Testis (tissue), 3 donors: ENCODE results near the gene AASDHPPT. TPM values are rescaled to one million over a fixed set of nuclear protein-coding genes. Genes with fewer than 3 reads are reported as not detected.

Experiments
- DNase-seq: peaks from one replicate; pipeline ENCODE4 v3.0.0-alpha.2; 2019
- H3K27ac ChIP-seq, 2 donors: fragments of 200-600 bp; sonication (generic); one replicate each; pipeline ENCODE4 v1.5.1; 2019
- H3K27me3 ChIP-seq: fragments of 200-600 bp; sonication (generic); one replicate; pipeline ENCODE4 v1.5.1; 2019
- H3K36me3 ChIP-seq: fragments of 200-600 bp; sonication (generic); one replicate; pipeline ENCODE4 v1.5.1; 2017; ENCODE audit warnings: low read depth; ENCODE audit errors: missing control alignments
- H3K4me1 ChIP-seq: fragments of 200-600 bp; sonication (generic); one replicate; pipeline ENCODE4 v1.5.1; 2019
- H3K4me3 ChIP-seq, 2 donors: fragments of 200-600 bp; sonication (generic); one replicate each; pipeline ENCODE4 v1.5.1; 2017 to 2019
- H3K9me3 ChIP-seq: fragments of 200-600 bp; sonication (generic); one replicate; pipeline ENCODE4 v1.5.1; 2017
- CTCF ChIP-seq, 3 experiments: fragments of 450-650 bp in 2 of 3; fragments of 200-600 bp in 1 of 3; sonication (generic) in 1 of 3; IDR thresholded peaks; one replicate each; pipeline ENCODE4 v1.5.1; 2016 to 2019; ENCODE audit warnings: antibody characterized with exemption in 3 of 3, mild to moderate bottlenecking in 2 of 3, moderate library complexity in 1 of 3
- POLR2A ChIP-seq: fragments of 450-650 bp; IDR thresholded peaks from one replicate; pipeline ENCODE4 v1.6.1; 2017; ENCODE audit warnings: antibody characterized with exemption, mild to moderate bottlenecking, moderate library complexity
- WGBS, 2 donors: methylation state at CpG; one replicate each; pipeline ENCODE4 v1.1.5; 2018; 5-methylcytosine and 5-hydroxymethylcytosine counted together
- intact Hi-C: fragments of 100-400 bp; cut with DNase I; formaldehyde crosslinking; loops from one replicate; pipeline ENCODE4 v1.15.1; 2023; ENCODE audit warnings: low total_unique reads
- polyA plus RNA-seq: library from polyadenylated mRNA; stranded (reverse); fragments of 350-450 nt; fragmentation: Illumina TruSeq; extraction: RNeasy Lipid Tissue Mini Kit (QIAGEN cat#74804); gene quantifications from one replicate; pipeline ENCODE4 v1.2.3, GENCODE V29; 2014; ENCODE audit warnings: low read depth, low replicate concordance; ENCODE audit not compliant: insufficient read depth
- total RNA-seq, 2 donors: library from RNA; depleted of rRNA; stranded (reverse); fragments of >200 nt; gene quantifications; one replicate each; pipeline ENCODE4 v1.2.3, GENCODE V29; 2016

The AASDHPPT gene
- total and polyA plus RNA-seq, 3 donors from 2014 or later, result 52.2 to 72.3 (median 56.7) TPM

- H3K27me3 ChIP-seq, result no peaks in the 10 kb centered on the region
- DNase-seq, result no peak
- H3K27ac ChIP-seq, result no peak overlapping the region
- no peaks in the 10 kb centered on the region for H3K9me3 ChIP-seq
- WGBS, 2 donors, result 65 to 74% methylated on average over 3 of the region's 3 CpGs
- intact Hi-C loops, result no loop called here
- TF ChIP-seq POLR2A (no peak), CTCF (IDR thresholded peaks at IDR 0.05) (no peak)
- no peaks in the 10 kb centered on the region for H3K4me1 ChIP-seq
- no peak overlapping the region for H3K4me3 ChIP-seq
- no peaks in the 10 kb centered on the region for H3K36me3 ChIP-seq
These were observed 23.9 kb downstream of the AASDHPPT start for GRCh38 chr11:106101370-106101769.

GRCh38 chr11:106101819-106102218, 24.4 kb downstream of the AASDHPPT start:
- no peaks in the 10 kb centered on the region for H3K27me3 ChIP-seq
- H3K9me3 ChIP-seq, result no peaks in the 10 kb centered on the region
- TF ChIP-seq CTCF (IDR thresholded peaks at IDR 0.05), result no peak
- no peak for TF ChIP-seq POLR2A
- H3K4me1 ChIP-seq, result no peaks in the 10 kb centered on the region
- H3K4me3 ChIP-seq, result no peak overlapping the region
- H3K36me3 ChIP-seq, result no peaks in the 10 kb centered on the region
- no peak for DNase-seq
- 77 to 82% methylated on average over 1 of the region's 1 CpG for WGBS, 2 donors
- H3K27ac ChIP-seq, result no peak overlapping the region
- intact Hi-C loops, result no loop called here

GRCh38 chr11:106105986-106106385, 28.5 kb downstream of the AASDHPPT start:
- H3K27ac ChIP-seq, result no peak overlapping the region
- H3K9me3 ChIP-seq, result no peaks in the 10 kb centered on the region
- H3K36me3 ChIP-seq, result no peaks in the 10 kb centered on the region
- no peak for TF ChIP-seq CTCF (IDR thresholded peaks at IDR 0.05)
- TF ChIP-seq POLR2A, result no peak
- intact Hi-C loops, result no loop called here
- no peak for DNase-seq
- no peaks in the 10 kb centered on the region for H3K4me1 ChIP-seq
- no peak overlapping the region for H3K4me3 ChIP-seq
- 89 to 90% methylated on average over 6 of the region's 6 CpGs for WGBS, 2 donors
- H3K27me3 ChIP-seq, result no peaks in the 10 kb centered on the region

GRCh38 chr11:106121570-106122320, 44.3 kb downstream of the AASDHPPT start:
- H3K4me1 ChIP-seq, result no peaks in the 10 kb centered on the region

More at GRCh38 chr11:106121570-106122320, 44.3 kb downstream of the AASDHPPT start:
- H3K27ac ChIP-seq, result no peak overlapping the region
- TF ChIP-seq POLR2A (no peak), CTCF (IDR thresholded peaks at IDR 0.05) (no peak)
- DNase-seq, result no peak
- H3K9me3 ChIP-seq, result no peaks in the 10 kb centered on the region
- no peaks in the 10 kb centered on the region for H3K27me3 ChIP-seq
- intact Hi-C loops, result no loop called here
- no peak overlapping the region for H3K4me3 ChIP-seq
- 52 to 64% methylated on average over 6 of the region's 6 CpGs for WGBS, 2 donors
- H3K36me3 ChIP-seq, result no peaks in the 10 kb centered on the region
